Hepatocyte (in vitro differentiated cells): ENCODE results near the gene PZP. TPM values are rescaled to one million over a fixed set of nuclear protein-coding genes. Genes with fewer than 3 reads are reported as not detected.
"Not testable (repeated sequence)": the region's sequence is repeated elsewhere in the genome, so short reads cannot be mapped to it uniquely, and the experiment has no call there.

Source experiments
- DNase-seq: peaks from one replicate; pipeline ENCODE4 v3.0.0-alpha.2; 2016; ENCODE audit warnings: low spot score
- H2AFZ ChIP-seq: fragments of 200-600 bp; sonication (generic); 2 replicates; pipeline ENCODE4 v1.6.0; 2016; ENCODE audit warnings: antibody characterized with exemption, mild to moderate bottlenecking
- H3K27ac ChIP-seq: fragments of 200-600 bp; sonication (generic); 2 replicates; pipeline ENCODE4 v1.5.1; 2016; ENCODE audit warnings: mild to moderate bottlenecking
- H3K27me3 ChIP-seq: fragments of 200-600 bp; sonication (generic); 2 replicates; pipeline ENCODE4 v1.6.1; 2016
- H3K36me3 ChIP-seq: fragments of 200-600 bp; sonication (generic); replicated peaks from 2 replicates; pipeline ENCODE4 v1.5.1; 2016; ENCODE audit warnings: low read depth; ENCODE audit not compliant: insufficient read depth
- H3K4me1 ChIP-seq: fragments of 200-600 bp; sonication (generic); 2 replicates; pipeline ENCODE4 v1.5.1; 2016; ENCODE audit warnings: mild to moderate bottlenecking, moderate library complexity; ENCODE audit not compliant: insufficient read depth
- H3K4me2 ChIP-seq: fragments of 200-600 bp; sonication (generic); 2 replicates; pipeline ENCODE4 v1.6.0; 2016
- H3K4me3 ChIP-seq: fragments of 200-600 bp; sonication (generic); 2 replicates; pipeline ENCODE4 v1.5.1; 2016; ENCODE audit warnings: mild to moderate bottlenecking
- H3K79me2 ChIP-seq: fragments of 200-600 bp; sonication (generic); 2 replicates; pipeline ENCODE4 v1.6.0; 2017; ENCODE audit warnings: mild to moderate bottlenecking
- H3K9me2 ChIP-seq: fragments of 200-600 bp; sonication (generic); replicated peaks from 2 replicates; pipeline ENCODE4 v1.6.0; 2017; ENCODE audit warnings: mild to moderate bottlenecking; ENCODE audit not compliant: insufficient read depth
- H3K9me3 ChIP-seq: fragments of 200-600 bp; sonication (generic); 2 replicates; pipeline ENCODE4 v1.5.1; 2016; ENCODE audit warnings: low read depth, mild to moderate bottlenecking
- H4K20me1 ChIP-seq: fragments of 200-600 bp; sonication (generic); 2 replicates; pipeline ENCODE4 v1.6.0; 2016; ENCODE audit warnings: mild to moderate bottlenecking; ENCODE audit not compliant: insufficient read depth, poor library complexity, severe bottlenecking
- EZH2 ChIP-seq: fragments of 200-600 bp; sonication (generic); IDR thresholded peaks from 2 replicates; pipeline ENCODE4 v1.6.1; 2016; ENCODE audit warnings: antibody characterized with exemption, mild to moderate bottlenecking, borderline replicate concordance
- EZH2phosphoT487 ChIP-seq: fragments of 200-600 bp; sonication (generic); IDR thresholded peaks from one replicate; pipeline ENCODE4 v1.6.1; 2018; ENCODE audit warnings: antibody characterized with exemption, mild to moderate bottlenecking, low read depth, moderate library complexity; ENCODE audit not compliant: unreplicated experiment, severe bottlenecking
- WGBS: methylation state at CpG from one replicate; pipeline ENCODE4 v1.1.6; 2016; ENCODE audit warnings: low lambda C conversion rate; ENCODE audit errors: missing lambda C conversion rate; 5-methylcytosine and 5-hydroxymethylcytosine counted together
- polyA plus RNA-seq: library from polyadenylated mRNA; unstranded; fragments of >200 nt; fragmentation: Nextera tagmentation; extraction: Ambion mirVana; gene quantifications from 2 replicates; pipeline ENCODE4 v1.2.1, GENCODE V29; 2016
- total RNA-seq: library from RNA; depleted of rRNA; stranded (reverse); fragments of >200 nt; gene quantifications from 2 replicates; pipeline ENCODE4 v1.2.3, GENCODE V29; 2014
- TF ChIP-seq, protein P1 (sequence below): fragments of 200-600 bp; sonication (generic); IDR thresholded peaks from 2 replicates; pipeline ENCODE4 v1.5.1; 2016; ENCODE audit warnings: antibody characterized with exemption, mild to moderate bottlenecking; ENCODE audit not compliant: poor library complexity

PZP gene
- total and polyA plus RNA-seq, 2 experiments from 2014 or later = 0.10 to 0.45 TPM

DNA sequence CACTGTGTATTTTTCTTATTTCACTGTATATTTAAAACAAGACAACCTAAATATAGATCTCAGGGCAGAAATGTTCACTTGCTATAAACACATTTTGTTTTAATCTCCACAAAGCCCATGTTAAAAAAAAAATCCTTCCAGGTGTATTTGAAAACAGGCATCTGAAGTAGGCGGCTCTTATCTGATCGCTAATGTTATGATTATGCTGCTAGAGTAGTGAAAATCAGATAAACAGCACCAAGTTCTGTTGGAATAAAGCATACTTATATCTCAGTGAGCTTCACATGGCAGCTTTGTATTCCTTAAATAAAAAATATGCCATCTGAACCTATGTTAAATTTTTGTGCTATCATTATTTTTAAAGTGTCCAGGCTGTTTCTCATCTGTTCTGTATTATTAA lies 47.6 kb upstream of the PZP start:
- no peak for TF ChIP-seq EZH2phosphoT487
- TF ChIP-seq EZH2 = no peak
- TF ChIP-seq, protein P1, sequence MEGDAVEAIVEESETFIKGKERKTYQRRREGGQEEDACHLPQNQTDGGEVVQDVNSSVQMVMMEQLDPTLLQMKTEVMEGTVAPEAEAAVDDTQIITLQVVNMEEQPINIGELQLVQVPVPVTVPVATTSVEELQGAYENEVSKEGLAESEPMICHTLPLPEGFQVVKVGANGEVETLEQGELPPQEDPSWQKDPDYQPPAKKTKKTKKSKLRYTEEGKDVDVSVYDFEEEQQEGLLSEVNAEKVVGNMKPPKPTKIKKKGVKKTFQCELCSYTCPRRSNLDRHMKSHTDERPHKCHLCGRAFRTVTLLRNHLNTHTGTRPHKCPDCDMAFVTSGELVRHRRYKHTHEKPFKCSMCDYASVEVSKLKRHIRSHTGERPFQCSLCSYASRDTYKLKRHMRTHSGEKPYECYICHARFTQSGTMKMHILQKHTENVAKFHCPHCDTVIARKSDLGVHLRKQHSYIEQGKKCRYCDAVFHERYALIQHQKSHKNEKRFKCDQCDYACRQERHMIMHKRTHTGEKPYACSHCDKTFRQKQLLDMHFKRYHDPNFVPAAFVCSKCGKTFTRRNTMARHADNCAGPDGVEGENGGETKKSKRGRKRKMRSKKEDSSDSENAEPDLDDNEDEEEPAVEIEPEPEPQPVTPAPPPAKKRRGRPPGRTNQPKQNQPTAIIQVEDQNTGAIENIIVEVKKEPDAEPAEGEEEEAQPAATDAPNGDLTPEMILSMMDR = no peak
- H3K79me2 ChIP-seq = no peaks in the 10 kb centered on the region
- no peak overlapping the region for H3K4me3 ChIP-seq
- H3K9me2 ChIP-seq = no peaks in the 10 kb centered on the region
- WGBS = 53% methylated on average over 2 of the region's 2 CpGs
- H3K27me3 ChIP-seq = no peaks in the 10 kb centered on the region
- no peaks in the 10 kb centered on the region for H4K20me1 ChIP-seq
- no peak overlapping the region for H3K4me2 ChIP-seq
- H3K27ac ChIP-seq = no peak overlapping the region
- no peaks in the 10 kb centered on the region for H3K4me1 ChIP-seq
- H2AFZ ChIP-seq = no peak overlapping the region
- no peaks in the 10 kb centered on the region for H3K9me3 ChIP-seq
- DNase-seq = no peak
- H3K36me3 ChIP-seq = no peaks in the 10 kb centered on the region

DNA sequence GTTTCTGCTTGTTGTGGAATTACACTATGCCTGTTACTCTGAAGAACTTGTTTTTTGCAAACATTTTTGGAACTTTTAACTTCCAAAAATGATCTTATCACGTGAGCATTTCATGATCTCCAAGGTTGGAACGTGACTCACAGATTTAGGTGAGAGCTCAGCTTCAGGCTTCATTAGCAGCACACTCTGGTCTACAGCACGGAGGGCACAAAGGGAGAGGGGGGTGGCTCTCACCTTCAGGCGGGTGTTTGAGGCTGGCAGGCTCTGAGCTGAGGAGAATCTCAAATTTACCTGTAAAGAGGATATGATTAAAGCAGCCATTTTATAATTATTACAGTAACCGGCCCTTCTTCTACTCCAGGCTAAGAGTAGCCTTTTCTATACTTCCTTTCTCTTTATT lies 45.3 kb upstream of the PZP start:
- Histone ChIP-seq H3K4me3 (no peak overlapping the region), H3K9me2 (no peaks in the 10 kb centered on the region), H3K9me3 (no peaks in the 10 kb centered on the region), H3K4me2 (no peak overlapping the region), H2AFZ (no peak overlapping the region), H3K4me1 (no peaks in the 10 kb centered on the region), H3K27ac (no peak overlapping the region), H3K36me3 (no peaks in the 10 kb centered on the region), H4K20me1 (no peaks in the 10 kb centered on the region), H3K79me2 (no peaks in the 10 kb centered on the region), H3K27me3 (no peaks in the 10 kb centered on the region)
- DNase-seq = no peak
- TF ChIP-seq EZH2phosphoT487 (no peak), EZH2 (no peak)
- TF ChIP-seq, protein P1 = no peak
- 42% methylated on average over 5 of the region's 5 CpGs for WGBS

DNA sequence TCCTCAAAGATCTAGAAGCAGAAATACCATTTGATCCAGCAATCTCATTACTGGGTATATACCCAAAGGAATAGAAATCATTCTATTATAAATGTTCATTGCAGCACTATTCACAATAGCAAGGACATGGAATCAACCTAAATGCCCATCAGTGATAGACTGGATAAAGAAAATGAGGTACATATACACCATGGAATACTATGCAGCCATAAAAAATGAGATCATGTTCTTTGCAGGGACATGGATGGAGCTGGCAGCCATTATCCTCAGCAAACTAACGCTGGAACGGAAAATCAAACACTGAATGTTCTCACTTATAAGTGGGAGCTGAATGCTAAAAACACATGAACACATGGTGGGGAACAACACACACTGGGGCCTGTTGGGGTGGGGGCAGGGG lies 44.6 kb upstream of the PZP start:
- H2AFZ ChIP-seq, DNase-seq: not testable (repeated sequence)

DNA sequence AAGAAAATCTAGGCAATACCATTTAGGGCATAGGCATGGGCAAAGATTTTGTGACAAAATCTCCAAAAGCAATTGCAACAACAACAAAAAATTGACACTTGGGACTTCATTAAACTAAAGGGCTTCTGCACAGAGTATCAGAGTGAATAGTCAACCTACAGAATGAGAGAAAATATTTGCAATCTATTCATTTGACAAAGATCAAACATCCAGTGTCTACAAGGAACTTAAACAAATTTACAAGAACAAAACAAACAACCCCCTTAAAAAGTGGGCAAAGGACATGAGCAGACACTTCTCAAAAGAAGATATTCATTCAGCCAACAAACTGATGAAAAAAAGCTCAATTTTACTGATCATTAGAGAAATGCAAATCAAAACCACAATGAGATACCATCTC lies 44.1 kb upstream of the PZP start:
- Histone ChIP-seq H3K36me3 (no peaks in the 10 kb centered on the region), H3K27me3 (no peaks in the 10 kb centered on the region), H3K9me2 (no peaks in the 10 kb centered on the region), H4K20me1 (no peaks in the 10 kb centered on the region), H3K9me3 (no peaks in the 10 kb centered on the region), H3K79me2 (no peaks in the 10 kb centered on the region), H3K4me3 (no peak overlapping the region), H3K4me1 (no peaks in the 10 kb centered on the region), H3K4me2 (no peak overlapping the region), H3K27ac (no peak overlapping the region), H2AFZ (no peak overlapping the region)
- DNase-seq = no peak
- TF ChIP-seq EZH2 (no peak), EZH2phosphoT487 (no peak)
- TF ChIP-seq, protein P1 = no peak

More for the DNA sequence above, 44.6 kb upstream of the PZP start:
- H3K4me2 ChIP-seq, H3K36me3 ChIP-seq, H4K20me1 ChIP-seq, H3K79me2 ChIP-seq, H3K27me3 ChIP-seq, H3K4me1 ChIP-seq, H3K9me3 ChIP-seq, H3K4me3 ChIP-seq, H3K27ac ChIP-seq, H3K9me2 ChIP-seq: not testable (repeated sequence)
- WGBS = 94% methylated on average over 2 of the region's 2 CpGs
